T47D (cell line): Measurements from ENCODE around the gene HECTD1.

Experiments
- DNase-seq, 2 experiments: peaks; one replicate each; pipeline versions ENCODE4 v3.0.0 to v3.0.0-alpha.2; 2011 to 2012; ENCODE audit warnings: low read depth in 1 of 2, low spot score in 1 of 2
- JUND ChIP-seq: IDR thresholded peaks from 2 replicates; pipeline ENCODE4 v1.6.1; 2012; ENCODE audit warnings: low read depth
- in situ Hi-C: cut with HindIII; loops from 2 replicates; pipeline ENCODE4 v1.10.0; 2016; ENCODE audit warnings: low sequenced_read_pairs, low pct_unique_long_range_greater_than_20kb

HECTD1 gene

DNA sequence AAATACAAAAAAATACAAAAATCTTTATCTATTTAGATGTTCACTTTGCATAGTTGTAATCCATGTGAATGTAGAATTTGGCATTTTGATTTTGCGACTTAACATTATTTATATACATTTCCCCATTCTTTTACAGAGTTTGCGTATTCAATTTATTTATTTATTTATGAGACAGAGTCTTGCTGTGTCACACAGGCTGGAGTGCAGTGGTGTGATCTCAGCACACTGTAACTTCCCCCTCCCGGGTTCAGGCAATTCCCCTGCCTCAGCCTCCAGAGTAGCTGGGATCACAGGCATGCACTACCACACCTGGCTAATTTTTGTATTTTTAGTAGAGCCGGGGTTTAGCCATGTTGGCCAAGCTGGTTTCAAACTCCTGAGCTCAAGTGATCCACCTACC lies 156.1 kb downstream of the HECTD1 start:
- TF ChIP-seq JUND, result no peak
- no peak for DNase-seq
- in situ Hi-C loops, result no loop called here

DNA sequence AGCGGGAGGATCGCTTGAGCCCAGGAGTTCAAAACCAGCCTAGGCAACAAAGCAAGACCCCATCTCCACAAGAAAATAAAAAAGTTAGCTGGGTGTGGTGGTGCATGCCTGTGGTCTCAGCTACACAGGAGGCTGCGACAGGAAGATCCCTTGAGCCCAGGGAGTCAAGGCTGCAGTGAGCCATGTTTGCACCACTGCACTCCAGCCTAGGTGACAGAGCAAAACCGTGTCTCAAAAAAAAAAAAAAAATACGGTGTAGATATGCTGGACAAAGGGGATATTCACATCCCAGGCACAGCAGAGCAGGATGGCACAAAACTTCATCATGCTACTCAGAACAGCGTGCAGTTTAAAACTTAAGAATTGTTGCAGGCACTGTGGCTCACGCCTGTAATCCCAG lies 156.6 kb downstream of the HECTD1 start:
- no peak for DNase-seq
- TF ChIP-seq JUND, result no peak
- in situ Hi-C loops, result no loop called here
